Esophagus (tissue), 2 donors: ENCODE measurements around the gene TNFRSF19. TPM values are rescaled to one million over a fixed set of nuclear protein-coding genes. Genes with fewer than 3 reads are reported as not detected.
"Not testable (repeated sequence)": the region's sequence is repeated elsewhere in the genome, so short reads cannot be mapped to it uniquely, and the experiment has no call there.

Source experiments
- H3K27ac ChIP-seq, 2 donors: one replicate each; pipeline ENCODE4 v1.5.1; 2013; ENCODE audit warnings: low read depth in 2 of 2, mild to moderate bottlenecking in 2 of 2, inconsistent platforms in 1 of 2, low read length in 1 of 2, moderate library complexity in 1 of 2
- H3K27me3 ChIP-seq, 2 donors: one replicate each; pipeline ENCODE4 v1.6.1; 2013; ENCODE audit warnings: low read length in 2 of 2, control low read depth in 1 of 2, mild to moderate bottlenecking in 1 of 2; ENCODE audit not compliant: insufficient read depth in 2 of 2, control insufficient read depth in 1 of 2
- H3K36me3 ChIP-seq, 2 donors: one replicate each; pipeline ENCODE4 v1.6.1; 2013; ENCODE audit warnings: low read length in 1 of 2; ENCODE audit not compliant: control insufficient read depth in 2 of 2, insufficient read depth in 2 of 2
- H3K4me1 ChIP-seq, 2 donors: one replicate each; pipeline ENCODE4 v1.6.1; 2013; ENCODE audit warnings: low read length in 1 of 2; ENCODE audit not compliant: control insufficient read depth in 2 of 2, insufficient read depth in 2 of 2
- H3K4me3 ChIP-seq, 2 donors: one replicate each; pipeline ENCODE4 v1.5.1; 2013; ENCODE audit warnings: low read length in 2 of 2, mild to moderate bottlenecking in 2 of 2, low read depth in 1 of 2, moderate library complexity in 1 of 2
- H3K9me3 ChIP-seq, 2 donors: one replicate each; pipeline ENCODE4 v1.6.1; 2013; ENCODE audit warnings: mild to moderate bottlenecking in 2 of 2, low read depth in 1 of 2, low read length in 1 of 2, moderate library complexity in 1 of 2; ENCODE audit not compliant: control insufficient read depth in 2 of 2, insufficient read depth in 1 of 2
- WGBS, 2 donors: extraction: QIAGEN DNeasy Blood & Tissue Kit; methylation state at CpG; one replicate each; pipeline ENCODE4 v1.1.7; 2013; 5-methylcytosine and 5-hydroxymethylcytosine counted together
- polyA plus RNA-seq, 2 donors: library from polyadenylated mRNA; stranded (reverse); fragments of 200-250 nt; gene quantifications; one replicate each; pipeline ENCODE4 v1.2.3, GENCODE V29; 2013
- donor health status: healthy with polysubstance abuse.
- donor health status: Bipolar disorder and iron deficiency.

The TNFRSF19 gene
- 1 to 10 TPM; 4.2 to 6.3 TPM for polyA plus RNA-seq

GRCh38 chr13:23570099-23570920 is at the start of gene TNFRSF19:
TSS of gene TNFRSF19 (plus strand) at chr13:23570412. CDS start at chr13:23590184, 19,772 bp downstream.
- WGBS, 2 donors, result 9 to 10% methylated on average over 10 of the region's 10 CpGs
- no peaks in the 10 kb centered on the region for H3K27me3 ChIP-seq
- no peaks in the 10 kb centered on the region for H3K4me1 ChIP-seq
- H3K36me3 ChIP-seq, result no peaks in the 10 kb centered on the region
- peak within 1 kb of the TSS in 1 of 2 donors; percentile 41 for H3K4me3 ChIP-seq
- H3K9me3 ChIP-seq, result no peaks in the 10 kb centered on the region
- peak within 1 kb of the TSS; percentile 46 to 87 for H3K27ac ChIP-seq

DNA sequence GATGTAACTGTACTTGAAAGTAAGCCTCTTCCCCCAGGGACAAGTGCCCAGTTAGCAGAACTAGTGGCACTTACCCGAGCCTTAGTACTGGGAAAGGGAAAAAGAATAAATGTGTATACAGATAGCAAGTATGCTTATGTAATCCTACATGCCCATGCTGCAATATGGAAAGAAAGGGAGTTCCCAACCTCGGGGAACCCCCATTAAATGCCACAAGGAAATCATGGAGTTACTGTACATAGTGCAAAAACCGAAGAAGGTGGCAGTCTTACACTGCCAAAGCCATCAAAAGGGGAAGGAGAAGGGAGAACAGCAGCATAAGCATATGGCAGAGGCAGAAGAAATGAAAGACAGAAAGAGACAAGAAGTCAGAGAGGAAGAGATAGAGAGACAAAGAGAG is 40.3 kb upstream of the TNFRSF19 start:
- not testable (repeated sequence) for H3K27me3 ChIP-seq, H3K27ac ChIP-seq, H3K9me3 ChIP-seq, H3K4me1 ChIP-seq, H3K36me3 ChIP-seq, H3K4me3 ChIP-seq
- WGBS, 2 donors, result 43 to 46% methylated on average over 3 of the region's 3 CpGs

DNA sequence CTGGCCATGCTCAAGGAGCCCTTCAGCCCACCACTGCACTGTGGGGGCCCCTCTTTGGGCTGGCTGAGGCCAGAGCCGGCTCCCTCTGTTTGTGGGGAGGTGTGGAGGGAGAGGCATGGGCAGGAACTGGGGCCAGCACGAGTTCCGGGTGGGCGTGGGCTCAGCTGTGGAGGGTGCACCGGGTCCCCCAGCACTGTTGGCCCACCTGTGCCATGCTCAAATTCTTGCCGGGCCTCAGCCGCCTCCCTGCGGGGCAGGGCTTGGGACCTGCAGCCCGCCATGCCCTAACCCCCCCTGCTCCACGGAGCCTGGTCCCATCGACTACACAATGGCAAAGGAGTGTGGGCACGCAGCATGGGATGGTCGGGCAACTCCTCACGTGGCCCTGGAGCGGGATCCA is 38.8 kb upstream of the TNFRSF19 start:
- Histone ChIP-seq H3K4me3 (no peak overlapping the region), H3K36me3 (no peaks in the 10 kb centered on the region), H3K4me1 (no peaks in the 10 kb centered on the region), H3K27me3 (no peaks in the 10 kb centered on the region), H3K27ac (no peak overlapping the region), H3K9me3 (no peaks in the 10 kb centered on the region)
- 95 to 96% methylated on average over 15 of the region's 15 CpGs for WGBS, 2 donors

DNA sequence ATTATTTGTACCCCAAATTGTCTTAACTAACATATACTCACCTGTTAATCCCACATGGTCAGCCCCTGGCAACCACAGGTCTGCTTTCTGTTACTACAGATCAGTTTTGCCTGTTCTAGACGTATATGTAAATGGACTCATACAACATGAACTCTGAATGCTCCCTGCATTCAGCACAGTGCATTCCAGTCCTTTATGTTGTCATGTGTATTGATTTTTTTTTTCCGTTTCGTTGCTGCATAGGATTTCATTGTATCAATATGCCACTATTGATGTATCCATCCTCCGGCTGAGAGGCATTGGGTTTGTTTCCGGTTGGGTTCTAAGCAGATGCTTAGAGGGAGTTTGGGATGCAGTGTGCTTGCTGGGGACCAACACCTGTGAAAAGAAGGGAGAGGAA is 36.1 kb upstream of the TNFRSF19 start:
- no peak overlapping the region for H3K27ac ChIP-seq
- WGBS, 2 donors, result 79 to 89% methylated on average over 5 of the region's 5 CpGs
- H3K4me1 ChIP-seq, result no peaks in the 10 kb centered on the region
- H3K4me3 ChIP-seq, result no peak overlapping the region
- H3K9me3 ChIP-seq, result no peaks in the 10 kb centered on the region
- no peaks in the 10 kb centered on the region for H3K27me3 ChIP-seq
- H3K36me3 ChIP-seq, result no peaks in the 10 kb centered on the region

- 84 to 91% methylated on average over 4 of the region's 4 CpGs for WGBS, 2 donors
- no peaks in the 10 kb centered on the region for H3K27me3 ChIP-seq
Measured at GRCh38 chr13:23541221-23541824, 28.9 kb upstream of the TNFRSF19 start.

GRCh38 chr13:23544668-23545067 is 25.5 kb upstream of the TNFRSF19 start:
- no peaks in the 10 kb centered on the region for H3K36me3 ChIP-seq
- H3K27me3 ChIP-seq, result no peaks in the 10 kb centered on the region
- no peaks in the 10 kb centered on the region for H3K4me1 ChIP-seq
- 77 to 81% methylated on average over 4 of the region's 4 CpGs for WGBS, 2 donors
- H3K4me3 ChIP-seq, result no peak overlapping the region
- H3K9me3 ChIP-seq, result no peaks in the 10 kb centered on the region
- H3K27ac ChIP-seq, result no peak overlapping the region

More at GRCh38 chr13:23541221-23541824, 28.9 kb upstream of the TNFRSF19 start:
- H3K4me1 ChIP-seq, result no peaks in the 10 kb centered on the region
- H3K27ac ChIP-seq, result no peak overlapping the region
- no peaks in the 10 kb centered on the region for H3K36me3 ChIP-seq
- no peak overlapping the region for H3K4me3 ChIP-seq
- H3K9me3 ChIP-seq, result no peaks in the 10 kb centered on the region

DNA sequence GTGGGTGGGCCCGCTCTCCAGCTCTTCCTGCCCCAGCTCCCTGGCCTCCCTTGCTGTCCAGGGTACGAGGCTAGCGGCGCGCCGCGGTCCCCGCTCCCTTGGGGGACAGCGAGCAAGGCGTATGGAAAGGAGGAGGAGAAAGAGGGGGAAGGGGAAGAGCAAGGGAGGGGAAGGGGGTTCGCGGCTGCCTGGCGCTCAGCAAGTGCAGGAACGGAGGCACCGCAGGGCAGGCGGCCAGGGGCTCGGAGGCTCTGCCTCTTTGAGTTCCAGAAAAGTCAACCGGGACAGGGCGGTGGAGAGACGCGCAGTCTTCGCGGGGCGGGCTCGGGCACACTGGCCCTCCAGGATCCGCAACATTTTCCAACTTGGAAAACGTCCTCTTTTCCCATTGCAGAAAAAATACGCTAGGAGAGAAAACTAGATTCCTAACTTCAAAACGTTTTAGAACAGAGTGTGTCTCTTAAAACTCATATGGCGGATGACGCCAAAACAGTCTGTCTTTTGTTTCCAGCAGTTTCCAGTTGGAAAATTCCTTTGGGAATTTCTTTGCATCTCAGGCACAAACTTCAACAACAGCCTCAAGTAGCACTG is 23.1 kb upstream of the TNFRSF19 start:
- H3K27me3 ChIP-seq, result no peaks in the 10 kb centered on the region
- peak overlapping the region; percentile 24 to 42 for H3K4me3 ChIP-seq
- H3K36me3 ChIP-seq, result no peaks in the 10 kb centered on the region
- peak overlapping the region; percentile 2 to 37 for H3K27ac ChIP-seq
- WGBS, 2 donors, result 19 to 24% methylated on average over 31 of the region's 31 CpGs
- H3K4me1 ChIP-seq, result no peaks in the 10 kb centered on the region
- no peaks in the 10 kb centered on the region for H3K9me3 ChIP-seq

DNA sequence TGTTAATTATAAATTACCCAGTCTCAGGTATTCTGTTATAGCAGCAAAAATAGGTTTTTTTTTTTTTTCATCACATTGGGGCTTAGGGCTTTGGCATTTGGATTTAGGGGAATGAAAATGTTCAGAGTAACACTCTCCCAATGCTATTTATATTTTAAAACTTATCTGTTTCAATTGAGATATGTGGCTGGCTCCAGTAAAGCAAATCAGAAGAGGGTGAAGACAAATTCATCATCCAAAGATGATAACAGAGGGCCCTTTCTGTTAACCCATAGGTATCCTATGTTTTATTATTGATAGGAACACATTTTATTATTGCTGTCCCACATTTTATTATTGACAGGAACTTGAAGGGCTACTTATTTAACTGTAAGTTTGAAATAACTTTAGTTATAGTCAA is 20.5 kb upstream of the TNFRSF19 start:
- H3K27me3 ChIP-seq, result no peaks in the 10 kb centered on the region
- H3K27ac ChIP-seq, result no peak overlapping the region
- H3K36me3 ChIP-seq, result no peaks in the 10 kb centered on the region
- no peaks in the 10 kb centered on the region for H3K9me3 ChIP-seq
- no peaks in the 10 kb centered on the region for H3K4me1 ChIP-seq
- no peak overlapping the region for H3K4me3 ChIP-seq

DNA sequence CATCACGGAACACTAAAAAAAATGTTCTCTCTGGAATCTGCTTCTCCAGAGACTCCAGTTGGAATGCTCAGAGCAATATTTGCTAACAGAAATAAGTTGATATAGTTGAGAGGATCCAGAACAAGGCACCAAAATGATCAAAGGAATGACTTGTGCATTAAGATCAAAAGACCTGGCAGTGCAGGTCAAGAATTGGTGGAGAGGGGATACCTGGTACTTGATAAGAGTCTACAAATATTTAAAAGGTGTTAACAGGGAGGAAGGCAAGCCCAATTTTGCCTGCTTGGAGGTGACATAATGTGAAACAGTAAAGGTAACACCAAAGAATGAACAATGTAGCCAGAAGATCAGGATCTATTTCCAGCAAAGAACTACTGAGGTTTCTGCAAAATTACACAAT is 20.0 kb upstream of the TNFRSF19 start:
- Histone ChIP-seq H3K36me3 (no peaks in the 10 kb centered on the region), H3K27me3 (no peaks in the 10 kb centered on the region), H3K9me3 (no peaks in the 10 kb centered on the region), H3K27ac (no peak overlapping the region), H3K4me1 (peaks cover 0 to 3% of the 10 kb centered on the region in 2 donors), H3K4me3 (no peak overlapping the region)
- 86 to 95% methylated on average over 1 of the region's 1 CpG for WGBS, 2 donors
